Panc1 (cell line): Measurements from ENCODE around the gene SLCO2B1. TPM values are rescaled to one million over a fixed set of nuclear protein-coding genes. Genes with fewer than 3 reads are reported as not detected.

Experiments
- ATAC-seq: fragments of 200-7000 bp; cut with Tn5 transposase; 2 replicates; pipeline ENCODE4 v1.9.1; 2020; ENCODE audit warnings: mild to moderate bottlenecking, moderate library complexity
- BruUV-seq: library from RNA; stranded (reverse); fragments of 400-500 nt; replicated peaks from 2 replicates; lab custom pipeline; 2021; lab: Mats Ljungman, UMichigan
- CTCF ChIA-PET: fragments of 300-600 bp; sonication (Branson Sonifier 250); formaldehyde crosslinking; loops from one replicate; lab custom pipeline; 2022; ENCODE audit warnings: antibody characterized with exemption; lab: Charles Lee
- POLR2A ChIA-PET: fragments of 300-600 bp; sonication (Branson Sonifier 250); formaldehyde crosslinking; loops from one replicate; lab custom pipeline; 2022; ENCODE audit warnings: antibody characterized with exemption; lab: Charles Lee
- DNase-seq: peaks from one replicate; pipeline ENCODE4 v3.0.0-alpha.2; 2010; ENCODE audit warnings: low read depth, low spot score
- H3K27ac ChIP-seq: 2 replicates; pipeline ENCODE4 v1.5.1; 2011; ENCODE audit warnings: mild to moderate bottlenecking, low read length, inconsistent platforms
- H3K27me3 ChIP-seq: fragments of 200-500 bp; sonication (Bioruptor generic); 2 replicates; pipeline ENCODE4 v1.6.0; 2014; ENCODE audit warnings: low read length, inconsistent platforms; ENCODE audit not compliant: control insufficient read depth, insufficient read depth
- H3K36me3 ChIP-seq: fragments of 200-500 bp; sonication (Bioruptor generic); 2 replicates; pipeline ENCODE4 v1.5.1; 2014; ENCODE audit warnings: inconsistent platforms, mild to moderate bottlenecking, low read length, moderate library complexity; ENCODE audit not compliant: control insufficient read depth, insufficient read depth
- H3K4me1 ChIP-seq: 2 replicates; pipeline ENCODE4 v1.5.1; 2011; ENCODE audit warnings: inconsistent platforms, mild to moderate bottlenecking, low read length, moderate library complexity; ENCODE audit not compliant: control insufficient read depth, insufficient read depth
- H3K4me3 ChIP-seq, 2 experiments: 2 replicates each; pipeline ENCODE4 v1.5.1; 2011 to 2012; ENCODE audit warnings: low read depth in 2 of 2, low read length in 2 of 2, mild to moderate bottlenecking in 2 of 2, inconsistent platforms in 1 of 2, moderate library complexity in 1 of 2
- H3K9me3 ChIP-seq: fragments of 200-500 bp; sonication (Bioruptor generic); 2 replicates; pipeline ENCODE4 v1.5.1; 2014; ENCODE audit warnings: low read depth, mild to moderate bottlenecking, inconsistent platforms, low read length, moderate library complexity; ENCODE audit not compliant: control insufficient read depth, insufficient read depth
- POLR2AphosphoS5 ChIP-seq: IDR thresholded peaks from 2 replicates; pipeline ENCODE4 v1.6.1; 2012; ENCODE audit warnings: mild to moderate bottlenecking, low read depth, low read length, moderate library complexity
- SIN3A ChIP-seq: IDR thresholded peaks from 2 replicates; pipeline ENCODE4 v1.6.1; 2012; ENCODE audit warnings: low read depth, mild to moderate bottlenecking, low read length, moderate library complexity, borderline replicate concordance; ENCODE audit not compliant: insufficient read depth
- TCF7L2 ChIP-seq: IDR thresholded peaks from 2 replicates; pipeline ENCODE4 v1.6.1; 2011; ENCODE audit warnings: mild to moderate bottlenecking, low read depth, low read length, inconsistent platforms
- in situ Hi-C: cut with HindIII; loops from 2 replicates; pipeline ENCODE4 v1.10.0; 2016; ENCODE audit warnings: low sequenced_read_pairs, low pct_unique_long_range_greater_than_20kb
- intact Hi-C: fragments of 100-400 bp; cut with micrococcal nuclease; formaldehyde crosslinking; loops from one replicate; pipeline ENCODE4 v1.10.0; 2022; ENCODE audit not compliant: unreplicated experiment
- total RNA-seq: library from RNA; stranded (reverse); gene quantifications from one replicate; pipeline ENCODE4 v1.2.1, GENCODE V29; 2021; ENCODE audit not compliant: unreplicated experiment
- TF ChIP-seq, protein P1 (sequence below): fragments of 450-650 bp; IDR thresholded peaks from 2 replicates; pipeline ENCODE4 v1.5.1; 2017; ENCODE audit warnings: mild to moderate bottlenecking
- TF ChIP-seq, protein P2 (sequence below), 2 experiments: IDR thresholded peaks; 2 replicates each; pipeline ENCODE4 v1.6.1; 2011 to 2012; ENCODE audit warnings: low read depth in 2 of 2, control low read depth in 1 of 2, low read length in 1 of 2, mild to moderate bottlenecking in 1 of 2, moderate library complexity in 1 of 2; ENCODE audit not compliant: insufficient read depth in 1 of 2

Gene SLCO2B1
- total RNA-seq, 1 experiment from 2014 or later, result 0.77 TPM

DNA sequence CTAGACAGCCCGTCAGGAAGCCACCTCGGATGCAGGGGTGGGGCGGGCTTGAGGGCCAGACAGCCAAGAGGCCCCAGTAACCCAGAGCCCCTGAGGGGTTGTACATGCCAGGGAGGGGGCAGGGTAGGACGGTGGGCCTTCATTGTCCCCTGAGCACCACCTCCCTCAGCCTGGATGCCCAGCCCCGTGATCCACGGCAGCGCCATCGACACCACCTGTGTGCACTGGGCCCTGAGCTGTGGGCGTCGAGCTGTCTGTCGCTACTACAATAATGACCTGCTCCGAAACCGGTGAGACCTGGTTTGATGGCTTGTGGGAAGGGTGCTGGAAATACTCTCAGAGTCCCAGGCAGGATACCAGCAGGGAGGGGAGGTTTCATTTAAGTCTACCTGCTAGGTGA lies 52.2 kb downstream of the SLCO2B1 start:
- H3K36me3 ChIP-seq, result no peaks in the 10 kb centered on the region
- no peak overlapping the region for H3K4me3 ChIP-seq
- intact Hi-C loops, result no loop called here
- CTCF ChIA-PET, result interaction anchor here (3.0 kb wide), 1 partner anchor 57 kb away, joined by 58 read pairs; no protein-coding TSS in a partner anchor
- no peak for DNase-seq
- POLR2A ChIA-PET, result no interaction called here
- H3K9me3 ChIP-seq, result no peaks in the 10 kb centered on the region
- in situ Hi-C loops, result loop anchor here (25.0 kb wide), 2 partner anchors 91 to 291 kb away; no protein-coding TSS in a partner anchor
- H3K4me1 ChIP-seq, result no peaks in the 10 kb centered on the region
- TF ChIP-seq POLR2AphosphoS5, result no peak
- TF ChIP-seq SIN3A, result no peak
- TF ChIP-seq, protein P1, sequence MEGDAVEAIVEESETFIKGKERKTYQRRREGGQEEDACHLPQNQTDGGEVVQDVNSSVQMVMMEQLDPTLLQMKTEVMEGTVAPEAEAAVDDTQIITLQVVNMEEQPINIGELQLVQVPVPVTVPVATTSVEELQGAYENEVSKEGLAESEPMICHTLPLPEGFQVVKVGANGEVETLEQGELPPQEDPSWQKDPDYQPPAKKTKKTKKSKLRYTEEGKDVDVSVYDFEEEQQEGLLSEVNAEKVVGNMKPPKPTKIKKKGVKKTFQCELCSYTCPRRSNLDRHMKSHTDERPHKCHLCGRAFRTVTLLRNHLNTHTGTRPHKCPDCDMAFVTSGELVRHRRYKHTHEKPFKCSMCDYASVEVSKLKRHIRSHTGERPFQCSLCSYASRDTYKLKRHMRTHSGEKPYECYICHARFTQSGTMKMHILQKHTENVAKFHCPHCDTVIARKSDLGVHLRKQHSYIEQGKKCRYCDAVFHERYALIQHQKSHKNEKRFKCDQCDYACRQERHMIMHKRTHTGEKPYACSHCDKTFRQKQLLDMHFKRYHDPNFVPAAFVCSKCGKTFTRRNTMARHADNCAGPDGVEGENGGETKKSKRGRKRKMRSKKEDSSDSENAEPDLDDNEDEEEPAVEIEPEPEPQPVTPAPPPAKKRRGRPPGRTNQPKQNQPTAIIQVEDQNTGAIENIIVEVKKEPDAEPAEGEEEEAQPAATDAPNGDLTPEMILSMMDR, result no peak
- TF ChIP-seq TCF7L2, result no peak
- TF ChIP-seq, protein P2, sequence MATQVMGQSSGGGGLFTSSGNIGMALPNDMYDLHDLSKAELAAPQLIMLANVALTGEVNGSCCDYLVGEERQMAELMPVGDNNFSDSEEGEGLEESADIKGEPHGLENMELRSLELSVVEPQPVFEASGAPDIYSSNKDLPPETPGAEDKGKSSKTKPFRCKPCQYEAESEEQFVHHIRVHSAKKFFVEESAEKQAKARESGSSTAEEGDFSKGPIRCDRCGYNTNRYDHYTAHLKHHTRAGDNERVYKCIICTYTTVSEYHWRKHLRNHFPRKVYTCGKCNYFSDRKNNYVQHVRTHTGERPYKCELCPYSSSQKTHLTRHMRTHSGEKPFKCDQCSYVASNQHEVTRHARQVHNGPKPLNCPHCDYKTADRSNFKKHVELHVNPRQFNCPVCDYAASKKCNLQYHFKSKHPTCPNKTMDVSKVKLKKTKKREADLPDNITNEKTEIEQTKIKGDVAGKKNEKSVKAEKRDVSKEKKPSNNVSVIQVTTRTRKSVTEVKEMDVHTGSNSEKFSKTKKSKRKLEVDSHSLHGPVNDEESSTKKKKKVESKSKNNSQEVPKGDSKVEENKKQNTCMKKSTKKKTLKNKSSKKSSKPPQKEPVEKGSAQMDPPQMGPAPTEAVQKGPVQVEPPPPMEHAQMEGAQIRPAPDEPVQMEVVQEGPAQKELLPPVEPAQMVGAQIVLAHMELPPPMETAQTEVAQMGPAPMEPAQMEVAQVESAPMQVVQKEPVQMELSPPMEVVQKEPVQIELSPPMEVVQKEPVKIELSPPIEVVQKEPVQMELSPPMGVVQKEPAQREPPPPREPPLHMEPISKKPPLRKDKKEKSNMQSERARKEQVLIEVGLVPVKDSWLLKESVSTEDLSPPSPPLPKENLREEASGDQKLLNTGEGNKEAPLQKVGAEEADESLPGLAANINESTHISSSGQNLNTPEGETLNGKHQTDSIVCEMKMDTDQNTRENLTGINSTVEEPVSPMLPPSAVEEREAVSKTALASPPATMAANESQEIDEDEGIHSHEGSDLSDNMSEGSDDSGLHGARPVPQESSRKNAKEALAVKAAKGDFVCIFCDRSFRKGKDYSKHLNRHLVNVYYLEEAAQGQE (IDR thresholded peaks at IDR 0.05; ENCODE audit: insufficient read depth in 1 of 2, low read depth in 2 of 2, low read length in 1 of 2), result no peak
- BruUV-seq, result no TSS peak
- H3K27me3 ChIP-seq, result peaks cover 22% of the 10 kb centered on the region
- no peak overlapping the region for H3K27ac ChIP-seq
- no peak for ATAC-seq

DNA sequence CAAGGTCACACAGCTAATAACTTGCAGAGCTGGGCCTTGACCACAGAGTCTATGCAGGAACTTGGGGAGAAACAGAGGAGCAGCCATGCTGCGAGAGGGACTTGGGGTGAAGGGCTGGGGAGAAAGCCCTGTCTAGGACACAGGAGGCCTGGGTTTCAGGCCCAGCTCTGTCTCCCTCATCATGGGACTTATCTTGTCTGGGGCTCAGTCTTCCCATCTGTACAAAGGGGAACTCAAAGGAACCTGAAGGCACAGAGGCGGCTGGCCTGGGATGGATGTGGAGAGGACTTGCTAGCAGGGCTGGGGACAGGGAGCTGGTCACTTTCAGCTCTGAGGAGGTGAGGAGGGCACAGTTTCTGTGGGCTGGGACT lies 52.7 kb downstream of the SLCO2B1 start:
- Histone ChIP-seq H3K27me3 (peaks cover 24% of the 10 kb centered on the region), H3K9me3 (no peaks in the 10 kb centered on the region), H3K27ac (no peak overlapping the region), H3K4me1 (no peaks in the 10 kb centered on the region), H3K4me3 (no peak overlapping the region), H3K36me3 (no peaks in the 10 kb centered on the region)
- in situ Hi-C loops (loop anchor here (25.0 kb wide), 2 partner anchors 91 to 291 kb away; no protein-coding TSS in a partner anchor), intact Hi-C loops (loop anchor here (2.0 kb wide), 1 partner anchor 59 kb away; no protein-coding TSS in a partner anchor)
- TF ChIP-seq, protein P2 (IDR thresholded peaks at IDR 0.05; ENCODE audit: insufficient read depth in 1 of 2, low read depth in 2 of 2, low read length in 1 of 2), result no peak
- TF ChIP-seq, protein P1, result no peak
- TF ChIP-seq SIN3A, result no peak
- no peak for DNase-seq
- POLR2A ChIA-PET, result no interaction called here
- no TSS peak for BruUV-seq
- CTCF ChIA-PET, result interaction anchor here (3.0 kb wide), 1 partner anchor 58 kb away, joined by 58 read pairs; no protein-coding TSS in a partner anchor
- ATAC-seq, result no peak
